GM19438 (cell line): ENCODE measurements around the gene CCDC88C.
A peak's percentile ranks its signal among the peaks of the same experiment; 100 is the strongest.
"Not testable (repeated sequence)": the region's sequence is repeated elsewhere in the genome, so short reads cannot be mapped to it uniquely, and the experiment has no call there.

ENCODE experiments used
- ATAC-seq: cut with Tn5 transposase; IDR thresholded peaks from one replicate; pipeline ENCODE4 v1.9.1; 2021; ENCODE audit warnings: low read depth; ENCODE audit not compliant: unreplicated experiment

CCDC88C gene

GRCh38 chr14:91417120-91417982, at the start of gene CCDC88C:
Gene CCDC88C, minus strand, starts transcription at chr14:91417820. Its CDS starts 130 bp downstream, at chr14:91417690.
- peak; percentile 51 for ATAC-seq

DNA sequence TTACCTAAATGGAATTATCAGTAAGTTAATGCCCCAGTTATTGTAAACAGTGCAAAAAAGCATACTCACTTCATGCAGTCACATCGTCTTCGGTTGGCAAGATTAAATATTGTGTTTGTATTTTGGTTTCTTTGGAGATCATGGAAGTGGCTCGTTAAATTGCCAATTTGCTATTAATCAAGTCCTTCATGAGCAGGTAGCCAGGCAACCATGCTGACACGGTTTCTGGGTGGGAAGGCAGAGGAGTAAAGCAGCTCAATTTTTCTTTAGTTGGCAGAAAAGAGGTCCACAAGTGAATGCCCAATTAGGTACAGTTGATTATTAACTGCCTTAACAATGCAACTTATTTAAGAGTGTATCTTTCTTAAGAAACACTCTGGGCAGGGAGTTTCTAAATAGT, 48.6 kb upstream of the CCDC88C start:
- no peak for ATAC-seq

DNA sequence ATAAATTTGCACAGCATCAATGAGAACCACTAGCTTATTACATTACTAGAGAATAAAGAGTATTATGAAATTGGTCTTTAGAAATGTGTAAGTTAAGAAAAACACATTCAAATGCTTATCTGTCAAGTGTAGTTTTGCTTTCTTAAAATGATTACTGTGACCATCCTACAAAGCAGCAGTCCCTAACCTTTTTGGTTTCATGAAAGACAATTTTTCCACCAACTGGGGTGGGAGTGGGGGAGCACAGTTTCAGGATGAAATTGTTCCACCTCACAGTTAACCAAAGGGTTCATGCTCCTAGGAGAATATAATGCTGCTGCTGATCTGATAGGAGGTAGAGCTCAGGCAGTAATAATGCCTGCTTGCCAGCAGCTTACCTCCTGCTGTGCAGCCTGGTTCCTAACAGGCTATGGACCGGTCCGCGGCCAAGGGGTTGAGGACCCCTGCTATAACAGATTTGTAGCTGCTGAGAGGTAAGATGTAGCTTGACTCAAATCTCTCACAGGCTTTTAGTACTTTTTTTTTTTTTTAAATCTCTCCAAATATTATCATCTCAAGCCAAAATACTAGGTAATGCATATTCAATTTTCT, 47.1 kb upstream of the CCDC88C start:
- no peak for ATAC-seq

DNA sequence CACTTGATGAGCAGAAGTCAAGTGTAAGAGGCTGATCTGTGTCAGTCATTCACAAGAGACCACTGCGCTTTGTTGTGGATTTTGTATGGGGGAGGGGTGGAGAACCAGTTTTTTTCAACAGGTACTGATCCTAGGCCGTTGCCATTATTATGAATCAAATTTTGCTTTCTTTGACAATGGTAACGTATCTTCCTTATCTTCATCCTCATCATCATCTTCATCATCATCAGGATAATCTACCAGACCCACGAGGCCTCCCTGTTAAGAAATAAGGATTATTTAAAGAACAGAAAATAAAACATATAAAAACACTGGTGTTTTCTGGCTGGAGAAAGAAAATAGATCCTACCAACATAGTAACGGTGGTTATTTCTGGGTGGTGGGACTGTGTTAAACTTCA, 41.0 kb upstream of the CCDC88C start:
- ATAC-seq = no peak

DNA sequence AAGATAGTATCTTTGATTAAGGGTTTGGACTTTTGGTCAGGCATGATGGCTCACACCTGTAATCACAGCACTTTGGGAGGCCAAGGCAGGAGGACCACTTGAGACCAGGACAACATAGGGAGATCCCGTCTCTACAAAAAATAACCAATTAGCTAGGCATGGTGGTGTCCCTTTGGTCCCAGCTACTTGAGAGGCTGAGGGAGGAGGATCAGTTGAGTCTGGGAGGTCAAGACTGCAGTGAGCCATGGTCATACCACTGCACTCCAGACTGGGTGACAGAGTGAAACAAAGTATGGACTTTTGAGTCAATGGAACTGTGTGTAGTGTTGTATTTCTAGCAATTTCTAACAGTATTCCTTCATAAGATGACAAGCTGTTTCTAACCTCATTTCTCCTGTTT, 38.7 kb upstream of the CCDC88C start:
- no peak for ATAC-seq

DNA sequence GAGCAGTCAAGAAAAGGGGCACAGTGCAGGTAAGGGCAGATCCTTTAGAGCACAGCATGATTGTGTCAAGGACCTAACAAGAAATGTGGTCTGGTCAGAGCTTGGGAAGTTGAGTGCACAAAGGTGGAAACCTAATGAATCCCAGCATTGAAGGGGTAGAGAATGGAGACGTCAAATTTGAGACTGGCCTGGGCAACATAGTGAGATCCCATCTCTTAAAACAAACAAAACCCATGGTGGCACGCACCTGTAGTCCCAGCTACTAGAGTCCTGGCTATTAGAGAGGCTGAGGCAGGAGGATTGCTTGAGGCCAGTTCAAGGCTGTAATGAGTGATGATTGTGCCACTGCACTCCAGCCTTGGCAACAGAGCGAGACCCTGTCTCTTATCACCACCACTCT, 37.0 kb upstream of the CCDC88C start:
- no peak for ATAC-seq

- ATAC-seq = no peak
Measured at GRCh38 chr14:91454155-91454554, 36.5 kb upstream of the CCDC88C start.

- ATAC-seq = no peak
Measured at GRCh38 chr14:91453744-91454143, 36.1 kb upstream of the CCDC88C start.

- no peak for ATAC-seq
Measured at GRCh38 chr14:91444335-91445020, 26.9 kb upstream of the CCDC88C start.

DNA sequence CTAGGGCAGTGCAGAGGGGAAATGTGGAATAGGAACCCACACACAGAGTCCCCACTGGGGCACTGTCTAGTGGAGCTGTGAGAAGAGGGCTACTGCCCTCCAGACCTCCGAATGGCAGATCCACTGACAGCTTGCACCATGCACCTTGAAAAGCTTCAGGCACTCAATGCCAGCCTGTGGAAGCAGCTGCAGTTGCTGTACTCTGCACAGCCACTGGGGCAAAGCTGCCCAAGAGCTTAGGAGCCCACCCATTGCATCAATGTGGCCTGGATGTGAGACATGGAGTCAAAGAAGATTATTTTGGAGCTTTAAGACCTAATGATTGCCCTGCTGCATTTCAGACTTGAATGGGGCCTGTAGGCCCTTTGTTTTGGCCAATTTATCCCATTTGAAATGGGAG, 21.7 kb upstream of the CCDC88C start:
- ATAC-seq = no peak

DNA sequence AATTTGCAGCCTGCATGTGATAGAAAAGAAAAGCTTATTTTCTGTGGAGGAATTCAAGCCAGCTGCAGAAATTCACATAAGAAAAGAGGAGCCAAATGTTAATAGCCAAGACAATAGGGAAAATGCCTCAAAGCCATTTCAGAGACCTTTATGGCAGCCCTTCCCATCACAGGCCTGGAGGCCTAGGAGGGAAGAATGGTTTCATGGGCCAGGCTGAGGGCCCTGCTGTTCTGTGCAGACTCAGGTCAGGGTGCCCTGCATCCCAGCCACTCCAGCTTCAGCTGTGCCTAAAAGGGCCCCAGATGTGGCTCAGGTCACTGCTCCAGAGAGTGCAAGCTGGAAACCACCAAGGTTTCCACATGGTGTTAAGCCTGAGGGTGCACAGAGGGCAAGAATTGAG, 21.2 kb upstream of the CCDC88C start:
- no peak for ATAC-seq

- not testable (repeated sequence) for ATAC-seq
Measured at GRCh38 chr14:91436266-91436665, 18.6 kb upstream of the CCDC88C start.

DNA sequence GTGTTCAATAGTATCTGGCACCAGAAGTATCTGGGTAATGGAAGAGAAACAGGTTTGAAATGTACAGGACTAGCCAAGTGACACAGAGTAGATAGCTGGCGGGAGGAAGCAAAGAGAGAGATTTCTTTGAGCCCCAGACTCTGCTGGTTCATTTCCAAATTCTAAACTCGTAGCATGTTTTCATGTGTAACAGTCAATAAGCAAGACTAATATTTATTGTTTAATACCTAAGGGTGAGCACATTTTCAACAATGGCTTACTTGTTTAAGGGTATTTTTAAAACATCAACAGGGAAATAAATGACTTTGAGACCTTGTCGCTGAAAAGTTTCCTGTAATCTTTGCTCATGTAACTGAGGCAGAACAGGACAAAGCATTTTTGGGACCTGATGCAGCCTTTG, 11.8 kb upstream of the CCDC88C start:
- no peak for ATAC-seq

GRCh38 chr14:91428931-91429330, 11.3 kb upstream of the CCDC88C start:
- ATAC-seq = not testable (repeated sequence)

GRCh38 chr14:91425531-91425944, 7.9 kb upstream of the CCDC88C start:
- not testable (repeated sequence) for ATAC-seq

GRCh38 chr14:91424813-91425530, 7.4 kb upstream of the CCDC88C start:
- no peak for ATAC-seq

- ATAC-seq = no peak
Measured at GRCh38 chr14:91420686-91421085, 3.1 kb upstream of the CCDC88C start.

DNA sequence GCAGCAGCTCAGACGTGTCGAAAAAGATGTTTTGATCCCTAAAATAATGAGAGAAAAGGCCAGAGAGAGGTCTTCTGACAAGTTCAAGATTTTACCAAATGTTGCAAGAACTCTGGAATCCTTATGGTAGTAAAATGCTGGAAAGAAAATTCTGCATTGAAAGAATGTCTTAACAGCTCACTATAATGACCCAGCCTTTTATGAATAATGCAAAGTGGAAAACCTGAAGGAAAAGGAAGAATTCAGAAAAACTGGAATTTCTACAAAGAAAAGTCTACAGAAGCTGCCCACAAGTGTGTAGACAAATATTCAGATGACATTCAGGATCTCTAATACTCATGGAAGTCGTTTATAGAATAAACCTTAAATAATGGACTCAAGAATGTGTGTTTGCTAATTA, 1.8 kb upstream of the CCDC88C start:
- no peak for ATAC-seq

DNA sequence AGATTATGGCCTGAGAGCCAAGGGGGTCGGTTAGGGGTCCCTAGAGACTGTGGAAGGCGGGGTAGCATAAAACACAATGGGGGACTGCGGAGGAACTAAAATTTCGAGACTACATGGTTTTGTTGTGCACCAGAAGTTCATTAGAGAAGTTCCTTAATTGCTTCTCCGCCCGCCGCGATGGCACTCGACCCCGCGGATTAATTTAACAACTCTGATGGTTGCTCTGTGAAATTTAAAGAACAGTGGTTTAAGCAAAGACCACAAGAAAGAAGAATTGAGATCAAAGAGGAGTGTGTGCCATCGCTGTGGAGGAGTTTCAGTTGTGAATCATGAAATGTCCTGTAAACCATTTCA, 1.4 kb upstream of the CCDC88C start:
- no peak for ATAC-seq

DNA sequence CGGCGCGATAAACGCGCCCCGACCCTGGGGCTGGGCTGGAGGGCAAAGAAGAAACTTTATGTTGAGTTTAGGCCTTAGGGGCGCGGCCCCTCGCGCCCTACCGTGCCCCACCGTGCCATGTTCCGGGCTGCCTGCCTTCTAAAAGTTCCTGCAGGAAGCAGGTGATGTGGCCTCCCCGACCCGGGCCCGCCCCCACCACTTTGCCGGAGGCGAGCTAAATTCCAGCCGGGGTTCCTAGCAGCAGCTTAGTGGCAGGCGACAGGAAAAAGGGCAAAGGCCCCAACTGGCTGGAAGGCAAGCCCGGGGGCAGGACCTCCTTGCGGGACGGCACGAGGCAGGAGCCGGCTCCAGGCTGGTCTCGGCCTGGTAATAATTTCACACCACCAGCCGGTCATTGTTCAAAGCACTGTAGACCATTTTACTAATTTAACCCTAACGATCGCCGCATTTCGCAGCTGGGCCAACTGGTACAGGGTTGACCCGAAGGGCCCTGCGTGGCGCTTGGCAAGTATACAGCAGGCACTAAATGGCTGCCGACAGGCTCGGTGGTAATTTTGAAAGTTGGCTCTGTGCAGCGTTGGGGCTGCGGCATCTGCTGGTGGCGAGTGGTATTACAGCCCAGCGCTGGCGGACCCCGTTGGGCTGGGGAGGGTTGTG, 895 bp upstream of the CCDC88C start:
- ATAC-seq = no peak
